WTC11 (cell line): ENCODE measurements around the gene CAV3. TPM values are rescaled to one million over a fixed set of nuclear protein-coding genes. Genes with fewer than 3 reads are reported as not detected.

ENCODE experiments used
- ATAC-seq: fragments of 200-7000 bp; cut with Tn5 transposase; 2 replicates; pipeline ENCODE4 v1.10.0; 2021; ENCODE audit warnings: mild to moderate bottlenecking, moderate library complexity
- CTCF ChIA-PET: fragments of 300-600 bp; sonication (Branson Sonifier 250); formaldehyde crosslinking; loops from one replicate; lab custom pipeline; 2021; ENCODE audit warnings: antibody characterized with exemption; lab: Charles Lee
- POLR2A ChIA-PET: fragments of 350-600 bp; sonication (Branson Sonifier 250); formaldehyde crosslinking; loops from one replicate; lab custom pipeline; 2021; ENCODE audit warnings: antibody characterized with exemption; lab: Charles Lee
- DNase-seq: peaks from one replicate; pipeline ENCODE4 v3.0.0; 2021; ENCODE audit warnings: low spot score
- H3K27ac Mint-ChIP-seq: 2 replicates; pipeline ENCODE4 v1.8.0; 2021; ENCODE audit warnings: mixed read lengths
- H3K27me3 Mint-ChIP-seq: 2 replicates; pipeline ENCODE4 v1.8.0; 2021; ENCODE audit warnings: low read depth, mild to moderate bottlenecking, moderate library complexity, mixed read lengths
- H3K36me3 Mint-ChIP-seq: 2 replicates; pipeline ENCODE4 v1.8.0; 2021; ENCODE audit warnings: mixed read lengths
- H3K4me1 Mint-ChIP-seq: 2 replicates; pipeline ENCODE4 v1.8.0; 2022; ENCODE audit warnings: mixed read lengths
- H3K4me3 Mint-ChIP-seq: 2 replicates; pipeline ENCODE4 v1.8.0; 2021; ENCODE audit warnings: mild to moderate bottlenecking, moderate library complexity, mixed read lengths
- H3K9me3 Mint-ChIP-seq: 2 replicates; pipeline ENCODE4 v1.8.0; 2021; ENCODE audit warnings: mixed read lengths
- ARID4B ChIP-seq: sonication (generic); formaldehyde crosslinking; IDR thresholded peaks from 2 replicates; pipeline ENCODE4 v1.8.0; 2023; ENCODE audit warnings: missing genetic modification reagents, mild to moderate bottlenecking, borderline replicate concordance
- CREM ChIP-seq: sonication (generic); formaldehyde crosslinking; IDR thresholded peaks from 2 replicates; pipeline ENCODE4 v1.8.1; 2022; ENCODE audit warnings: mild to moderate bottlenecking, missing genetic modification reagents, moderate library complexity
- ERG ChIP-seq: fragments of 250-450 bp; sonication (Bioruptor Pico); IDR thresholded peaks from 2 replicates; pipeline ENCODE4 v1.8.0; 2021; ENCODE audit warnings: mild to moderate bottlenecking
- FOXJ3 ChIP-seq: sonication (generic); formaldehyde crosslinking; IDR thresholded peaks from 2 replicates; pipeline ENCODE4 v1.9.0; 2021; ENCODE audit warnings: missing genetic modification reagents, mild to moderate bottlenecking, borderline replicate concordance
- HMGXB4 ChIP-seq: sonication (generic); formaldehyde crosslinking; IDR thresholded peaks from 2 replicates; pipeline ENCODE4 v1.8.1; 2023; ENCODE audit warnings: mild to moderate bottlenecking, moderate library complexity, missing genetic modification reagents
- NFE2L1 ChIP-seq: sonication (generic); formaldehyde crosslinking; IDR thresholded peaks from 2 replicates; pipeline ENCODE4 v1.8.1; 2023; ENCODE audit warnings: missing genetic modification reagents
- NR3C1 ChIP-seq: sonication (generic); formaldehyde crosslinking; conservative IDR thresholded peaks from 2 replicates; pipeline ENCODE4 v1.8.1; 2023; ENCODE audit warnings: low read depth, mild to moderate bottlenecking, missing genetic modification reagents
- OVOL2 ChIP-seq: fragments of 250-450 bp; sonication (Bioruptor Pico); IDR thresholded peaks from 2 replicates; pipeline ENCODE4 v1.9.0; 2021; ENCODE audit warnings: mild to moderate bottlenecking, borderline replicate concordance
- PRRX2 ChIP-seq: fragments of 250-450 bp; sonication (Bioruptor Pico); IDR thresholded peaks from 2 replicates; pipeline ENCODE4 v1.8.0; 2021; ENCODE audit warnings: mild to moderate bottlenecking
- RORB ChIP-seq: fragments of 250-450 bp; sonication (Bioruptor Pico); IDR thresholded peaks from 2 replicates; pipeline ENCODE4 v1.9.0; 2021; ENCODE audit warnings: mild to moderate bottlenecking
- SMAD4 ChIP-seq: sonication (generic); formaldehyde crosslinking; IDR thresholded peaks from 2 replicates; pipeline ENCODE4 v1.8.0; 2022; ENCODE audit warnings: mild to moderate bottlenecking, missing genetic modification reagents
- TEAD1 ChIP-seq: sonication (generic); formaldehyde crosslinking; IDR thresholded peaks from 2 replicates; pipeline ENCODE4 v1.8.0; 2022; ENCODE audit warnings: mild to moderate bottlenecking, missing genetic modification reagents
- TP53 ChIP-seq: sonication (generic); formaldehyde crosslinking; IDR thresholded peaks from 2 replicates; pipeline ENCODE4 v1.8.1; 2023; ENCODE audit warnings: mild to moderate bottlenecking, missing genetic modification reagents
- USF2 ChIP-seq: sonication (generic); formaldehyde crosslinking; IDR thresholded peaks from 2 replicates; pipeline ENCODE4 v1.8.1; 2023; ENCODE audit warnings: mild to moderate bottlenecking, missing genetic modification reagents, moderate library complexity
- ZMAT4 ChIP-seq: fragments of 250-450 bp; sonication (Bioruptor Pico); IDR thresholded peaks from 2 replicates; pipeline ENCODE4 v1.9.0; 2021; ENCODE audit warnings: mild to moderate bottlenecking
- ZNF219 ChIP-seq: sonication (generic); formaldehyde crosslinking; IDR thresholded peaks from 2 replicates; pipeline ENCODE4 v1.8.0; 2023; ENCODE audit warnings: missing genetic modification reagents, mild to moderate bottlenecking, borderline replicate concordance
- ZNF232 ChIP-seq: sonication (generic); formaldehyde crosslinking; IDR thresholded peaks from 2 replicates; pipeline ENCODE4 v1.8.0; 2022; ENCODE audit warnings: mild to moderate bottlenecking, missing genetic modification reagents
- ZNF263 ChIP-seq: sonication (generic); formaldehyde crosslinking; IDR thresholded peaks from 2 replicates; pipeline ENCODE4 v1.8.1; 2022; ENCODE audit warnings: low read depth, mild to moderate bottlenecking, moderate library complexity, missing genetic modification reagents
- ZNF281 ChIP-seq: sonication (generic); formaldehyde crosslinking; IDR thresholded peaks from 2 replicates; pipeline ENCODE4 v1.8.0; 2023; ENCODE audit warnings: mild to moderate bottlenecking, missing genetic modification reagents
- ZNF396 ChIP-seq: fragments of 250-450 bp; sonication (Bioruptor Pico); IDR thresholded peaks from 2 replicates; pipeline ENCODE4 v1.8.0; 2021; ENCODE audit warnings: mild to moderate bottlenecking, moderate library complexity, borderline replicate concordance
- ZNF512 ChIP-seq: sonication (generic); formaldehyde crosslinking; IDR thresholded peaks from 2 replicates; pipeline ENCODE4 v1.8.1; 2022; ENCODE audit warnings: missing genetic modification reagents, borderline replicate concordance
- total RNA-seq: library from RNA; stranded (reverse); gene quantifications from 3 replicates; pipeline ENCODE4 v1.2.3, GENCODE V29; 2021

Gene CAV3
- total RNA-seq, 1 experiment from 2014 or later, result not detected

GRCh38 chr3:8760506-8760905 lies 26.9 kb downstream of the CAV3 start:
- Mint-ChIP-seq H3K36me3 (no peaks in the 10 kb centered on the region), H3K27me3 (peaks cover 4% of the 10 kb centered on the region), H3K4me3 (no peak overlapping the region), H3K4me1 (no peaks in the 10 kb centered on the region; the same call in 1 of the 2 replicates), H3K9me3 (no peaks in the 10 kb centered on the region), H3K27ac (no peak overlapping the region)
- no peak for DNase-seq
- POLR2A ChIA-PET, result no interaction called here
- TF ChIP-seq TP53 (CRISPR knock-in tag) (no peak), FOXJ3 (CRISPR knock-in tag) (no peak), ZNF232 (CRISPR knock-in tag) (no peak), ZNF219 (CRISPR knock-in tag) (no peak), ZMAT4 (CRISPR knock-in tag) (no peak), ZNF512 (no peak), ZNF263 (no peak), ZNF396 (CRISPR knock-in tag) (no peak), NR3C1 (no peak), TEAD1 (no peak), SMAD4 (CRISPR knock-in tag) (no peak), ARID4B (no peak)
- CTCF ChIA-PET, result interaction anchor here (3.1 kb wide), 1 partner anchor 9 kb away, joined by 18 read pairs; the partner anchor contains the start of gene OXTR
- no peak for ATAC-seq

GRCh38 chr3:8761866-8762265 lies 28.3 kb downstream of the CAV3 start:
- H3K27me3 Mint-ChIP-seq, result peaks cover 18% of the 10 kb centered on the region
- no peaks in the 10 kb centered on the region for H3K9me3 Mint-ChIP-seq
- POLR2A ChIA-PET, result no interaction called here
- no peak overlapping the region for H3K4me3 Mint-ChIP-seq
- CTCF ChIA-PET, result no interaction called here
- TF ChIP-seq CREM (CRISPR knock-in tag) (no peak), RORB (CRISPR knock-in tag) (no peak), HMGXB4 (CRISPR knock-in tag) (no peak), ERG (CRISPR knock-in tag) (no peak), NFE2L1 (CRISPR knock-in tag) (no peak), ZNF281 (CRISPR knock-in tag) (no peak), USF2 (CRISPR knock-in tag) (no peak), PRRX2 (CRISPR knock-in tag) (no peak), OVOL2 (CRISPR knock-in tag) (no peak)
- no peaks in the 10 kb centered on the region for H3K36me3 Mint-ChIP-seq
- no peak overlapping the region for H3K27ac Mint-ChIP-seq
- DNase-seq (no peak), ATAC-seq (no peak)
- H3K4me1 Mint-ChIP-seq, result no peaks in the 10 kb centered on the region; the same call in 1 of the 2 replicates
